ENCODE results near the gene CCDC185.

- TF ChIP-seq CTCF (IDR thresholded peaks at IDR 0.05 in 8 of 11, conservative IDR thresholded peaks at IDR 0.05 in 3 of 11) (no peak), POLR2A (IDR thresholded peaks at IDR 0.05) (no peak), POLR2AphosphoS5 (IDR thresholded peaks at IDR 0.05) (no peak)
Observed at GRCh38 chr1:223364685-223365382, 28.4 kb upstream of the CCDC185 start.
